Spinal cord (tissue), 10 donors: ENCODE measurements around the gene MTHFSD. TPM values are rescaled to one million over a fixed set of nuclear protein-coding genes. Genes with fewer than 3 reads are reported as not detected.

Source experiments
- DNase-seq, 6 donors: peaks; one replicate each; pipeline versions ENCODE4 v3.0.0 to v3.0.0-alpha.2; 2013 to 2015; ENCODE audit warnings: low spot score in 6 of 6, low read depth in 4 of 6
- H3K27ac ChIP-seq: one replicate; pipeline ENCODE4 v1.5.1; 2013; ENCODE audit warnings: low read depth, low read length, control low read depth
- H3K27me3 ChIP-seq: one replicate; pipeline ENCODE4 v1.6.1; 2013; ENCODE audit warnings: low read length; ENCODE audit not compliant: control insufficient read depth, insufficient read depth
- H3K36me3 ChIP-seq: one replicate; pipeline ENCODE4 v1.6.1; 2013; ENCODE audit warnings: low read length; ENCODE audit not compliant: control insufficient read depth, insufficient read depth
- H3K4me1 ChIP-seq: one replicate; pipeline ENCODE4 v1.6.1; 2013; ENCODE audit warnings: low read length; ENCODE audit not compliant: control insufficient read depth, insufficient read depth
- H3K4me3 ChIP-seq: one replicate; pipeline ENCODE4 v1.5.1; 2013; ENCODE audit warnings: low read depth, low read length, control low read depth
- H3K9me3 ChIP-seq: one replicate; pipeline ENCODE4 v1.6.1; 2013; ENCODE audit warnings: low read length; ENCODE audit not compliant: control insufficient read depth, insufficient read depth
- WGBS: methylation state at CpG from one replicate; pipeline ENCODE4 v1.1.5; 2013; ENCODE audit warnings: missing lambda C conversion rate; ENCODE audit not compliant: insufficient coverage; 5-methylcytosine and 5-hydroxymethylcytosine counted together
- polyA plus RNA-seq, 2 donors: library from polyadenylated mRNA; unstranded; fragments of 120-200 nt; gene quantifications; one replicate each; pipeline ENCODE4 v1.2.1, GENCODE V29; 2013; ENCODE audit not compliant: insufficient read length in 2 of 2
- total RNA-seq, 2 donors: library from RNA; depleted of rRNA in 1 of 2; stranded (reverse); fragments of 120-200 nt in 1 of 2; fragments of >200 nt in 1 of 2; gene quantifications; one replicate each; pipeline versions ENCODE4 v1.2.3 to v1.2.4, GENCODE V29; 2013 to 2014
- donor health status: healthy.

Gene MTHFSD
- total and polyA plus RNA-seq, 4 donors = 16.2 to 20.6 (median 19.5) TPM

DNA sequence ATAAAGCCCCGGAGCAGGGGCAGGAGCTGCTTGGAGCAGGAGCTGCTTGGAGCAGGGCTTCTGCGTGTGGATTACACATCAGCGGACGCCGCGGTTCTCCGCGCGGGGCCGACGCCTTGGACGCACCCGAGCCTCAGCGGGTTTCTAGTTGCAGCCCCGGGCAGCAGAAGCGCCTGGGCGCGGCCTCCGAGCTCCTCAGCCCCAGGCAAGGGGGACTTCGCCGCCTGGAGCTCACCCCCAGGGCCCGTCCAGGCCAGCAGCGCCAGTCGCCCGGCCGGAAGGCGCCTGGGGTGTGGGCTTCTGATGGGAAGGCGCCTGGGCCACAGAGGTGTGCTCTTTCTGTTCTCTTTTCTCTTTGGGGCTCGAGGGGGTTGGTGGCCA is 38.4 kb downstream of the MTHFSD start:
- peaks cover 25% of the 10 kb centered on the region for H3K4me1 ChIP-seq
- H3K36me3 ChIP-seq = no peaks in the 10 kb centered on the region
- no peaks in the 10 kb centered on the region for H3K9me3 ChIP-seq
- H3K27ac ChIP-seq = no peak overlapping the region
- H3K4me3 ChIP-seq = no peak overlapping the region
- WGBS = 8% methylated on average over 28 of the region's 29 CpGs
- peaks cover 96% of the 10 kb centered on the region for H3K27me3 ChIP-seq
- no peak for DNase-seq

DNA sequence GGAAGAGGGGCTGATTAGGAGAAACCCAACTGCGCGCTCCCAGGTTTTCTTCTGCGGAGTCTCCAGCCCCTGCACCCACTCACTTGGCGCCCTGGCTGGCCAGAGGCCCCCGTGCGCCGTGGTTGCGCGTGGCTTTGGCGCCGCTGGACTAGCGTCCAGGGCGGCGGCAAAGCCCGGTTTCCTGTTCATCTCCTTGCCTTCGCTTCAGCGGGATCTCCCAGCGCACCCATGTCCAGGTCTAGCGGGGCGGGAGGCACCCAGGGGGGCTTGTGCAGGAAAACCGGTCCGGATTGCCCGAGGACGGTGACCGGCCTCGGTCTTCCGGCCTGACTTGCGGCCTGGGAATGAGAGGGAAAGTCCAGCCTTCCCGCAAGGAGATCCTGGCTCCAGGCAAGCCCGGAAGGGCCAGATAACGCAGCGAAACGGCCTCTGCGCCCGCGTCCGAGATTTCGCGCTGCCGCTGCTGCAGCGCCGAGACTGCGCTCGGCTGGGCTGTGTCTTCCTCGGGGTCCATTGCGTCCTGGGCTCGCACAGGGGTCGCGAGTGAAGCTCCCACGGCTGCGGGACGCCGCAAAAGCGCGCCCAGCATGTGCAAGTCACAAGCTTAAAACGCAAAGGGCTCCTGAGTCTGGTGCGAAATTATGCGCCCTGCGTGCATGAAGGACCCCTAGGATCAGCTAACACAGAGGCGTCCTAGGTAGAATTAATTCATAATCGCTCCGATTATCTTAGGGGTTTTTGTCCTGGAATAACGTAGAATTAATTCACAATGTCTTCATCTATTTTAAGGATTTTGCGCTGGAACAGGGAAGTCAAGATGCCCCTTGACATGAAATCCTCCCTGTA is 39.0 kb downstream of the MTHFSD start:
- no peak for DNase-seq
- no peaks in the 10 kb centered on the region for H3K9me3 ChIP-seq
- H3K4me1 ChIP-seq = peaks cover 28% of the 10 kb centered on the region
- 2% methylated on average over 60 of the region's 64 CpGs for WGBS
- H3K36me3 ChIP-seq = no peaks in the 10 kb centered on the region
- no peak overlapping the region for H3K4me3 ChIP-seq
- H3K27me3 ChIP-seq = peaks cover 95% of the 10 kb centered on the region
- no peak overlapping the region for H3K27ac ChIP-seq

DNA sequence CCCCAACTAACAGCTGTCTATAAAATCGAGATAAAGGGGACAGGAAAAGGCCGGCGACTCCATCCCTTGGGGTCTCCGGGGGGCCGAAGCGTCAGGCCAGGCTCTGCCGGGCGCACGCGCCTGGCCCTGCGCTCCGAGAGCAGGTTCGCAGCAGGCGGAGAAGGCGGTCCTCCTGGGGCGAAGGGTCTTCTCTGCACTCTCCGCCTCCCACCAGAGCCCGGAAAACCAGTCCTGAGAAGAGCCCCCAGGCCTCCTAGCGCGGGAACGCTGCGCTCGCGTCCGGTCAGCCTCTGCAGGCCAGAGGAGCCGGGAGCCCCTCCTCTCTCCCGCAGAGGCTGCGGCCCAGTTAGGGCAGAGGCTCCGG is 39.6 kb downstream of the MTHFSD start:
- H3K27ac ChIP-seq = no peak overlapping the region
- H3K4me1 ChIP-seq = peaks cover 31% of the 10 kb centered on the region
- no peaks in the 10 kb centered on the region for H3K36me3 ChIP-seq
- peaks cover 95% of the 10 kb centered on the region for H3K27me3 ChIP-seq
- no peaks in the 10 kb centered on the region for H3K9me3 ChIP-seq
- DNase-seq = no peak
- WGBS = under 1% methylated on average over 28 of the region's 29 CpGs
- H3K4me3 ChIP-seq = no peak overlapping the region

DNA sequence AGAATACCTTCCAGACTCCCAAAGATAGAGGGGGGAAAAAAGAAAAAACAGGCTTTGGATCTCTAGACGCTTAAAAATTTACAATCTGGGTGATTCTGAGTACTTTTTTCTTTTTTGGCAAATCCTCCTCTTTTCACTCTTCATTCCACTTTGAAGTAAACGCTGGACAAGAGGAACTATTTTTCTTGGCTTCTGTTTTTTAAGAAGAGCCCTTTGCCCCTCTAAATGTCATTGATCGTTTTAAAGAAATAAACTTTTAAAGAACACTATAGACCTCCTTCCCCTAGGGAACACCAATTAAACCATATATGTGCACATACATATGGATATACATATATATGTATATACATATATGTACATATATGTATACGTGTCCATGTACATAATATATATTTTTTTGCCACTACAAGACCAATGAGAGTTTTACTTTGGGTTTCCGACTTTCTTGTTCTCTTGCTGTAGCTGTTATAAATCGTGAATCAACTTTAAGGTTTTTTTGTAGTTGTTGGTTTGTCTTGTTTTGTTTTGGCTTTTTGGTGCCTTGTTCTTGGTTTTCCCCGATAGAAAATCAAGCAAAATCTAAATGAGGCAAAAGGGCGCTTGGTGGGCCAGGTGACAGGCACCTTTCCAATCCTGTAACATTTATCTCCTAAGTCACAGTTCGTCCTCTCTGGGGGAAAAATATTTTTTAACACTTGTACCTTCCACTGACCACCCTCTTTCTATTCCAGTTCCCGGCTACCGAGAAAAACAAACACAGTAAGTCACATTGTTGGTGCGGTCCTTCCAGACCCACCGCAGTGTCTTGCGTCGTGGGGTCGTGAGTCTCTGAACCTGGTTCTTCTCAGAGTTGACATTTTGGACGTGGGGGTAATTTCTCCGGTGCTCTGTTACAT is 40.3 kb downstream of the MTHFSD start:
- H3K27ac ChIP-seq = no peak overlapping the region
- no peak for DNase-seq
- no peak overlapping the region for H3K4me3 ChIP-seq
- H3K36me3 ChIP-seq = no peaks in the 10 kb centered on the region
- H3K9me3 ChIP-seq = no peaks in the 10 kb centered on the region
- H3K27me3 ChIP-seq = peaks cover 92% of the 10 kb centered on the region
- H3K4me1 ChIP-seq = peaks cover 30% of the 10 kb centered on the region
- WGBS = 0% methylated on average over 2 of the region's 18 CpGs

DNA sequence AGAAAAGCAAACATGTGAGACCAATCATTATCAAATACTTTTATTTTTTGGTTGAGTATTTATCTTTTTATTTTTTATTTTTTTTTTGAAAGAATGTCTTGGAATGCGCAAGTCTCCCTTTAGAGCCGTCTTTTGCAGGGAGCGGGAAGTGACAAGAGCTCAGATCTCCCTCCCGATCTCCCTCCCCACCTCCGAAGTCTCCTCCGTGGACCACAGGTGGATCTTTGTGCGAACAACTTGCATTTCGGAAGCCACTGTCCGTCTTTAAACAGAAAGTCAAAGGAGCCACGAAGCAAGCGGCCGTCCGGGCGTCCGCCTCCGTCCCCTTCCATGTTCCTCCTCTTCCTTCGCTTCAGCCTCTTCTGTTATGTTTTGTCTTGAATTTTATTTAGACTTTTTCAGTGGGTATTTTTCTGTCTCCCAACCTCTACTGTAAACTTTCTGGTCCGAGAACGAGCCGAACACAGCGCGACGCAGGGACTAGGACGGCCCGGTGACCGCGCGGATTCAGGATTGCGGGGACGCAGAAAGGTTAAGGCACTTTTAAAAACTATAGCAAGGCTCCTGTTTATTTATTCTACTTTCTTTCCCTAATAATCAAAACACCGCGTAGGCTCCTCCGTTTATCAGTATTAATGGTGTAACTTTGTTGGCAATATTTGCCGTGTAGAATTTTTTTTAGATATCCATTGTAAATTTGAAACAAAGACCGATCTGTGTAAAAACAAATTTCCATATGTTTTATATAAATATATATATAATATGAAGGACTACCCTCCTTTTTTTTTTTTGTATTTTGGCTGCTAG is 41.4 kb downstream of the MTHFSD start:
- Histone ChIP-seq H3K27me3 (peaks cover 94% of the 10 kb centered on the region), H3K9me3 (no peaks in the 10 kb centered on the region), H3K4me3 (no peak overlapping the region), H3K27ac (no peak overlapping the region), H3K36me3 (no peaks in the 10 kb centered on the region), H3K4me1 (peaks cover 36% of the 10 kb centered on the region)
- WGBS = 9% methylated on average over 10 of the region's 35 CpGs
- DNase-seq = peak in 1 of 6 donors; percentile 26

DNA sequence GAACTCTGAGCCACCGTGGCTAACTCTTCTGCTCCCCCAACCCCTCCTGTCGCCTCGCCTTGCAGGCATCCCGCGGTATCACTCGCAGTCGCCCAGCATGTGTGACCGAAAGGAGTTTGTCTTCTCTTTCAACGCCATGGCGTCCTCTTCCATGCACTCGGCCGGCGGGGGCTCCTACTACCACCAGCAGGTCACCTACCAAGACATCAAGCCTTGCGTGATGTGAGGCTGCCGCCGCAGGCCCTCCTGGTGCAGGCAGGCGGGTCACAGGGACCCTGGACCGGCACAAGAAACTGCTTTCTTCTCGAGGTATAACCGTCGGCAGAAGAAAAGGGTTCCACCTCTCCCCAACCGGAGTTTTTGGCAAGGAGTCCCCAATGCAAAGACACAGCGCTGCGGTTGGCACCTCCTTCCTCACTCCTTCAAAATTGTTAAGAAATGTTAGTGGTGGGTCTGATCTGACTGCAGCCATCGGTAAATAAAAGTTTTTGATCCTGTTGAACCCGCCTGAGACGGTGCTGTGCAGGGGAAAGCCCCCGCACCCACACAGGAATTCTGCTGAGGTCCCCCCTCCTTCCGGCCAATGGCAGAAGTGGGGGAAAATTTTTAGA is 42.1 kb downstream of the MTHFSD start:
- Histone ChIP-seq H3K4me1 (peaks cover 42% of the 10 kb centered on the region), H3K27ac (no peak overlapping the region), H3K4me3 (peak overlapping the region; percentile 9), H3K36me3 (no peaks in the 10 kb centered on the region), H3K27me3 (peaks cover 96% of the 10 kb centered on the region), H3K9me3 (no peaks in the 10 kb centered on the region)
- DNase-seq = no peak
- 5% methylated on average over 18 of the region's 29 CpGs for WGBS

DNA sequence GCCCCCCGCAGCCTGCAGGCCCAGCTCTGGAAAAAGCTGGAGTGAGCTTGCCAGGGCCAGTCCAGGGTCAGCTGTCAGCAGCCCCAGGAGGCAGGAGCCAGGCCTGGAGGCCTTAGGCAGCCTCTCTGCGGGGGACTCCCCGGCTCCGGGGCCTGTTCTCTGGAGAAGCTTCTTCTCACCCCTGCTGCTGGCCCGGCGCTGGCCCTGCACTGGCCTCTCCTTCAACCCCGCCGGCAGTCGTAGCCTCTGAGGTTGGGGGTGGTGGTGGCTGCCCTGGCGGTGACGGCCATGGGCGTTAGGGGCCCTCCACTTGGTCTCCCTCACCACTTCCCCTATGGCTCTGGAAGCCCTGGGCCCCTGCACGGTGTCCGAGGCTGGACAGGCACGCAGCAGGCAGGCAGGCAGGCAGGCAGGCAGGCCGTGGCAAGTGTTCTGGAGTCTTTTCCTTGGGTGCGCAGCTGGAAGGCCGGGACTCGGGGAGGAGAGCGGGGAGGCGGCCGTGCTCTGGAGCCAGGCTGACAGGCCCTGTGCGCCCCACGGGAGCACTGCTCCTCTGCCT is 42.7 kb downstream of the MTHFSD start:
- H3K27ac ChIP-seq = no peak overlapping the region

DNA sequence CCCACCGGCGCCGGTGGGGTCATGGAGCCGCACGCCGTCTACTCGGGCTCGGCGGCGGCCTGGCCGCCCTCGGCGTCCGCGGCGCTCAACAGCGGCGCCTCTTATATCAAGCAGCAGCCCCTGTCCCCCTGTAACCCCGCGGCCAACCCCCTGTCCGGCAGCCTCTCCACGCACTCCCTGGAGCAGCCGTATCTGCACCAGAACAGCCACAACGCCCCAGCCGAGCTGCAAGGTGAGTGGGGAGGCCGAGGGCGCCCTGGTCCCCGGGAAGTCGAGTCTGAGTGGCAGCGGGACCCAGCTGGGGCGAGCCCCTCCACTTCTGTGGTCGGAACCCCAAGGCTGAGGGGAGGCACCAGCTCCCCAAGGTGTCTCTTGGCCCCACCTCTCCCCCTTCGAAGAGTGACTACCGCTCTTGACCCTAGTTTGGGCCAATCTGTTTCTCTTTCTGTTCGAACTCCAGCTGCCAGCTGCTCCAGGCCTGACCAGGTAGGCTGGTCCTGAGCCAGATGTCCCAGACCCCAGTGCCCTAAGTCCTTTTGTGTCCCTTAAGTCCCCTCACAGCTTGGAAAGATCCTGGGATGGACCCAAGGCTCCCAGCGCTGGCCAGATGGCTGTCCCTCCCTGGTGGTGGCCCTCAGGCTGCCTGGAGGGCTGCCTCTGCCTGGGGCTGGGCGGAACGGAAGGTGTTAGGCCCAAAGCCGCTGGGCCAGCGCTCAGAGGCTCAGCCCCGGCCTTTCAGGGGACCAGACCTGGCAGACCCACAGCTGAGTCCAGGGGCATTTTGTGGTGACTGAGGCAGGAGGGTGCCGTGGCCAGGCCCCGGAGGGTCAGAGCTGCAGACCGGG is 43.5 kb downstream of the MTHFSD start:
- Histone ChIP-seq H3K27me3 (peaks cover 97% of the 10 kb centered on the region), H3K9me3 (no peaks in the 10 kb centered on the region), H3K4me3 (peak overlapping the region; percentile 12), H3K27ac (no peak overlapping the region), H3K36me3 (no peaks in the 10 kb centered on the region), H3K4me1 (peaks cover 44% of the 10 kb centered on the region)
- no peak for DNase-seq
- WGBS = 6% methylated on average over 42 of the region's 44 CpGs

More for the DNA sequence above, 42.7 kb downstream of the MTHFSD start:
- Histone ChIP-seq H3K4me3 (no peak overlapping the region), H3K27me3 (peaks cover 97% of the 10 kb centered on the region), H3K9me3 (no peaks in the 10 kb centered on the region), H3K4me1 (peaks cover 44% of the 10 kb centered on the region), H3K36me3 (no peaks in the 10 kb centered on the region)
- DNase-seq = no peak
- 14% methylated on average over 23 of the region's 24 CpGs for WGBS
